ENCODE data around the gene UBLCP1.
A peak's percentile ranks its signal among the peaks of the same experiment; 100 is the strongest.
"Not testable (repeated sequence)": the region's sequence is repeated elsewhere in the genome, so short reads cannot be mapped to it uniquely, and the experiment has no call there.

The UBLCP1 gene

GRCh38 chr5:159252195-159252594, 10.9 kb upstream of the UBLCP1 start:
- no peak for DNase-seq (ENCODE audit: low read depth)

- DNase-seq (ENCODE audit: low read depth), result no peak
Observed at GRCh38 chr5:159257007-159257406, 6.1 kb upstream of the UBLCP1 start.

- no peak for DNase-seq (ENCODE audit: low read depth)
Observed at GRCh38 chr5:159257629-159258283, 5.3 kb upstream of the UBLCP1 start.

- DNase-seq (ENCODE audit: low read depth), result no peak
Observed at GRCh38 chr5:159258361-159258760, 4.7 kb upstream of the UBLCP1 start.

- not testable (repeated sequence) for DNase-seq (ENCODE audit: low read depth)
Observed at GRCh38 chr5:159260212-159260611, 2.9 kb upstream of the UBLCP1 start.

GRCh38 chr5:159262472-159262858, 625 bp upstream of the UBLCP1 start:
- no peak for DNase-seq (ENCODE audit: low read depth)

DNA sequence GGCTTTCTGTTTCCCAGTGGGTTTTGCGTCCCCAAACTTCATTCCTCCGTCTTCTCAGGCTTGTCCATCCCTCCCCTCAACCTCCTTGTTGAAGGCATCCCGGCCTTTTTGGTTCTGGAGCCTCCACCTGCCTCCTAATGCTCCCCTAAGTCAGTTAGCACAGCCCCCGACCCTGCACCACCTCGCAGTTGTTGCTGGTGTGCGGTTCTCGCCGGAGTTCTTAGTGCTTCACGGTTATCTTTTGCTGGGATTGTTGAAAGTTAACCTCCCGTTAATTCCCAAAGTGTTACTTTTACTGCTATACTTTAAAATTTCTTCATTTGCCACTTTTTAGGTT, 447 bp downstream of the UBLCP1 start:
- DNase-seq (ENCODE audit: low read depth), result no peak

GRCh38 chr5:159266764-159267163, 3.7 kb downstream of the UBLCP1 start:
- DNase-seq (ENCODE audit: low read depth), result not testable (repeated sequence)

DNA sequence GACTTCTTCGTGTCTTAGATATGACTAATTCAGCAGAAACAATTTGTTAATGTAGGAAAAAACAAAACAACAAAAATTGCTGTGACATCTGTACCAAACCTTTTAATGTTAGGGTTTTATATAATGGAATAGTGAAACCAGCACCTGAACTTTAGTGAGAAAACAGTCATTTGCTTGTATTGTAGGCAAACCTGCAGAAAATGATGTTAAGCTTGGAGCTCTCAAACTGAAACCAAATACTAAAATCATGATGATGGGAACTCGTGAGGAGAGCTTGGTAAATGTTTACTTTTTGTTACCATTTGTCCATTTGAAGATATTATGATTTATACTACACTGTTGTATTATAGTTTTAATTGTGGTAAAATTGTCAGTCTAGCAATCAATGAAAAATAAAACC, 6.6 kb downstream of the UBLCP1 start:
- no peak for DNase-seq (ENCODE audit: low read depth)

DNA sequence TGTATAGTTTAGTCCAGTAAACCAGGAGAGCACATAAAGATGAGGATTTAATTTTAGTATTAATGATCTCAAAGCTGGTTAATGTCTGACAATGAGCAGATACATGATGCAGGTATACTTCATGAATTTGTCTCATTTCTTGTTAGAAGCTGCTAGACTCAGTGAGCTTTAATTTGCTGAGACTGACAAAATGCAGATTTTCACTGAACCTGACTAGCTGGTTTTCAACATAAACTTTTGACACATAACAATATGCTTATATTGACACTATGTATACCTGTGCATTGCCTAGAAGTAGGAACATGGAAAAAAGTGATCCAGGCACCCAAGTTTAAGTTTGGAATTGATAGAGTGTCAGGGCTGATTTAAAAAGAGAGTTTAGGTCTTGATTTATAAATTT, 10.8 kb downstream of the UBLCP1 start:
- DNase-seq (ENCODE audit: low read depth), result no peak

- DNase-seq (ENCODE audit: low read depth), result no peak
Observed at GRCh38 chr5:159274676-159275075, 11.6 kb downstream of the UBLCP1 start.

- DNase-seq (ENCODE audit: low read depth), result no peak
Observed at GRCh38 chr5:159286420-159287035, 23.4 kb downstream of the UBLCP1 start.

- DNase-seq (ENCODE audit: low read depth), result no peak
Observed at GRCh38 chr5:159290741-159291140, 27.7 kb downstream of the UBLCP1 start.

GRCh38 chr5:159294921-159295320, 31.8 kb downstream of the UBLCP1 start:
- no peak for DNase-seq (ENCODE audit: low read depth)

GRCh38 chr5:159297300-159297699, 34.2 kb downstream of the UBLCP1 start:
- DNase-seq (ENCODE audit: low read depth), result not testable (repeated sequence)

DNA sequence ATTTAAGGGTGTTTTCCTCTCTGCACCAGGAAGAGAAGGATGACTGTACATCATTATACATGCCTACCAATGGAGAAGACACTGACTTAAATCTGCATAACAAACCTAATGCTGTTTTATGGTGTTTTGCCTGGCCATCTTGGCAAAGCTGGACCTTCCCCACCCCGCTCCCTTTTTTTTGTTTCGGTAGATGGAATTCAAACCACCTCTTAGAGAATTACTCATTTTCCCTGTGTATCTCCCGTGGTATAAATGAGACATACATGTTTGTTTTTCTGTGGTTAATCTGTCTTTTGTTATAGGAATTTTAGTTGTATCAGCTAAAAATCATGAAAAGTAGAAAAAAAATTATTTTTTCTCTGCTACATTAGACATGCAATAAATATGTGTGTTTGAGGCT, 38.4 kb downstream of the UBLCP1 start:
- no peak for DNase-seq (ENCODE audit: low read depth)

DNA sequence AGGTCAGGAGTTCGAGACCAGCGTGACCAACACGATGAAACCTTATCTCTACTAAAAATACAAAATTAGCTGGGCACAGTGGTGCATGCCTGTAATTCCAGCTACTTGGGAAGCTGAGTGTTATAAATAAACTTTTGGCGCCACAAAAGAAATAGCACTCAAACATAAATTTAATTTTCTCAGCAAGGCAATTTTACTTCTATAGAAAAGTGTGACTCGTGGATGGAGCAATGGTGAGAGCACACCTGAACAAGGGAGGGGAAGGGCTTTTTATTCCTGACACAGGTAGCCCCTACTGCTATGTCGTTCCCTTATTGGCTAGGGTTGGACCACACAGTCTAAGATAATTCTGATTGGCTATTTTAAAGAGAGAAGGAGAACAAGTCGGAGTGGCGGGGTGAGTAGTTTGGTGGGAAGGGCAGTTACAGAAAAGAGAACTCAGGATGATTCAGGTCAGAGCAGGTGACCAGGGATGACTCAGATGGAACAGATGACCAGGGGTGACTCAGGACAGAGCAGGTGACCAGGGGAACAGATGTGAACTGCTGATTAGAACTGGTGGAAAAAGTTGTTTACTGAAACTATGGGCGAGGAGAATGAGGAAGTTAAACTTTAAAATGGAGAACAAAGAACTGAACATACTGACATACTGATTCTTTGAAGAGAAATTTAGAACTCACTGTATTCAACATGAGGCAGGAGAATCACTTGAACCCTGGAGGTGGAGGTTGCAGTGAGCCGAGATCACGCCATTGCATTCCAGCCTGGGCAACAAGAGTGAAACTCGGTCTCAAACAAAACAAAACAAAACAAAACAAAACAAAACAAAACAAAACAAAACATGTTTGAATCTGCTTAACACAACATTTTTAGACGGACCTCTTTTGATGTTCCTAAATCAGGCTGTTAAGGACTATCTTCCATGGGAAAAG, 39.1 kb downstream of the UBLCP1 start:
- DNase-seq (ENCODE audit: low read depth), result not testable (repeated sequence)

GRCh38 chr5:159303286-159303685, 40.2 kb downstream of the UBLCP1 start:
- DNase-seq (ENCODE audit: low read depth), result no peak

DNA sequence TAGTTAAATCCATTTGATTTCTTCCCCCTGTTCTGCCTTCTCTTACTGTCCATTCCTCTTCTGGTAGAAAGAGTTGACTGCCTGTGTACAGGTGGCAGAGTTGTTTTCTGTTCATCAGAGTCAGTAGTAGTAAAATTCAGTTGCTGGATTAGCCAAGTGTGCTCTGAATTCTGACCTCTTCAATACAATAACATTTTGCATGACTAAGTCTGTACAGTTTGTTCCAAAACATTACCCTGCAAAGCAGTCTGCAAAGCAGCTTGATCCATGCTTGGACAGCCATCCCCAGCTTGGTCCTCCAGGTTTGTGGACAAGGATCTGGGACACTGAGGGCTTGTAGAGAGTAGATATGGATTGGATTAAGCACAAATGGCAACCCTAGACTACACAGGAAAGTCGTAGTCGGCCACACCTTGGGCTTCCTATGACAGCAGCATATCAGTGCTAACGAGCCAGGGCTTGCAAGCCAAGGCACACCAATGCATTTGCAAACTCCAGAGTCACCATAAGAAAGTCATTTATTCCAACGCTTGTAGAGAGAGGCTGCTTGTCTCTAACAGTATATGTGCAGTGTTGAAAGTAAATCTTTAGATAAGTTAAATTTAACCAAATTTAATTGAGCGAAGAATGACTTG, 42.0 kb downstream of the UBLCP1 start:
- no peak for DNase-seq (ENCODE audit: low read depth)

GRCh38 chr5:159309689-159310433, 46.8 kb downstream of the UBLCP1 start:
- no peak for DNase-seq (ENCODE audit: low read depth)

GRCh38 chr5:159310511-159310910, 47.4 kb downstream of the UBLCP1 start:
- DNase-seq (ENCODE audit: low read depth), result peak; percentile 40

DNA sequence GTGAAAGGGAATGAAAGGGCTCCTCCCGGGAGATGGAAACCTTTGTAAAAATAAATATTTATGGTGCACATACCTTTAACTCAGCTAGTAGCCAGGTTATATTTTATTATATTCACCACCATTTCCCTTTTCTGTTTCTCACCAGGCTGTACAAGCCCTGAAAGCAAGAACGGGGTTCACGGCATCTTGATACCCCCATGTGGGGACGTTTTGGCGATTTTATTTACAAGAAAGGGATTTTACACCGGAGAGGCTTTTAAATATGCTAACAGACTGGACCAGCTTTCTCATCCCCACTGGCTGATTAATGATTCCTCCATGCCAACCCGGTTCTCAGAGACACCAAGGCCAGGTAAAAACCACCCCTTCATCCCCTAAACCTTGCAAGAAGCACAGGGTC, 48.0 kb downstream of the UBLCP1 start:
- DNase-seq (ENCODE audit: low read depth), result no peak
